ENCODE measurements around the gene IL1R1.

Gene IL1R1

GRCh38 chr2:102208774-102209173 lies 66.2 kb downstream of the IL1R1 start:
- Histone ChIP-seq H3K9ac (ENCODE audit: low read depth, low read length, poor library complexity) (no peak overlapping the region), H3K79me1 (ENCODE audit: low read depth, low read length) (no peaks in the 10 kb centered on the region), H3K23ac (ENCODE audit: low read depth, low read length, poor library complexity) (no peak overlapping the region), H2AFZ (ENCODE audit: low read length) (no peak overlapping the region), H3K36me3 (replicated peaks in 1 of 2; ENCODE audit: control insufficient read depth in 2 of 2, insufficient read depth in 2 of 2, low read length in 2 of 2) (no peaks in the 10 kb centered on the region), H3K9me3 (replicated peaks in 1 of 2; ENCODE audit: control insufficient read depth in 2 of 2, insufficient read depth in 1 of 2, low read depth in 1 of 2, low read length in 2 of 2) (no peaks in the 10 kb centered on the region), H2BK12ac (ENCODE audit: low read length) (no peak overlapping the region), H2AK5ac (ENCODE audit: low read depth, low read length) (no peak overlapping the region), H3K4me3 (ENCODE audit: low read length in 2 of 2) (no peak overlapping the region), H4K91ac (ENCODE audit: low read depth, low read length, poor library complexity) (no peak overlapping the region), H3K27me3 (ENCODE audit: control insufficient read depth in 3 of 3, insufficient read depth in 3 of 3, low read depth in 1 of 3, low read length in 3 of 3) (no peaks in the 10 kb centered on the region), H2BK5ac (ENCODE audit: low read length) (no peak overlapping the region), H3K4me2 (ENCODE audit: insufficient read depth, low read length, poor library complexity, severe bottlenecking) (no peak overlapping the region), H4K8ac (ENCODE audit: low read depth, low read length) (no peak overlapping the region), H3K4ac (ENCODE audit: low read length) (no peak overlapping the region), H3K18ac (ENCODE audit: low read length) (no peak overlapping the region), H2BK120ac (ENCODE audit: low read depth, low read length) (no peak overlapping the region), H3K14ac (ENCODE audit: low read length) (no peak overlapping the region), H3K4me1 (ENCODE audit: control insufficient read depth in 2 of 2, insufficient read depth in 1 of 2, low read depth in 1 of 2, low read length in 2 of 2) (no peaks in the 10 kb centered on the region), H3K27ac (replicated peaks; ENCODE audit: low read length) (no peak overlapping the region), H2BK15ac (ENCODE audit: low read length) (no peak overlapping the region)
- no peak for DNase-seq (ENCODE audit: low spot score)

GRCh38 chr2:102209474-102209873 lies 66.9 kb downstream of the IL1R1 start:
- Histone ChIP-seq H3K4me1 (ENCODE audit: control insufficient read depth in 2 of 2, insufficient read depth in 1 of 2, low read depth in 1 of 2, low read length in 2 of 2) (no peaks in the 10 kb centered on the region), H3K4me2 (ENCODE audit: insufficient read depth, low read length, poor library complexity, severe bottlenecking) (no peak overlapping the region), H2AFZ (ENCODE audit: low read length) (no peak overlapping the region), H3K9me3 (replicated peaks in 1 of 2; ENCODE audit: control insufficient read depth in 2 of 2, insufficient read depth in 1 of 2, low read depth in 1 of 2, low read length in 2 of 2) (no peaks in the 10 kb centered on the region), H3K4me3 (ENCODE audit: low read length in 2 of 2) (no peak overlapping the region), H3K27ac (replicated peaks; ENCODE audit: low read length) (no peak overlapping the region), H2BK15ac (ENCODE audit: low read length) (no peak overlapping the region), H4K91ac (ENCODE audit: low read depth, low read length, poor library complexity) (no peak overlapping the region), H3K27me3 (ENCODE audit: control insufficient read depth in 3 of 3, insufficient read depth in 3 of 3, low read depth in 1 of 3, low read length in 3 of 3) (no peaks in the 10 kb centered on the region), H2BK120ac (ENCODE audit: low read depth, low read length) (no peak overlapping the region), H3K79me1 (ENCODE audit: low read depth, low read length) (no peaks in the 10 kb centered on the region), H3K23ac (ENCODE audit: low read depth, low read length, poor library complexity) (no peak overlapping the region), H2BK12ac (ENCODE audit: low read length) (no peak overlapping the region), H3K18ac (ENCODE audit: low read length) (no peak overlapping the region), H4K8ac (ENCODE audit: low read depth, low read length) (no peak overlapping the region), H2AK5ac (ENCODE audit: low read depth, low read length) (no peak overlapping the region), H3K9ac (ENCODE audit: low read depth, low read length, poor library complexity) (no peak overlapping the region), H3K36me3 (replicated peaks in 1 of 2; ENCODE audit: control insufficient read depth in 2 of 2, insufficient read depth in 2 of 2, low read length in 2 of 2) (no peaks in the 10 kb centered on the region), H2BK5ac (ENCODE audit: low read length) (no peak overlapping the region), H3K4ac (ENCODE audit: low read length) (no peak overlapping the region), H3K14ac (ENCODE audit: low read length) (no peak overlapping the region)
- no peak for DNase-seq (ENCODE audit: low spot score)
- no CpG with 5 or more reads among the region's 1 CpG for WGBS, 2 donors (ENCODE audit: extremely low coverage in 2 of 2, insufficient read length in 2 of 2, insufficient replicate concordance in 1 of 2)

- Histone ChIP-seq H3K4me2 (ENCODE audit: insufficient read depth, low read length, poor library complexity, severe bottlenecking) (no peak overlapping the region), H3K4ac (ENCODE audit: low read length) (no peak overlapping the region), H2BK5ac (ENCODE audit: low read length) (no peak overlapping the region), H3K9ac (ENCODE audit: low read depth, low read length, poor library complexity) (no peak overlapping the region), H2BK15ac (ENCODE audit: low read length) (no peak overlapping the region), H2AK5ac (ENCODE audit: low read depth, low read length) (no peak overlapping the region), H3K36me3 (replicated peaks in 1 of 2; ENCODE audit: control insufficient read depth in 2 of 2, insufficient read depth in 2 of 2, low read length in 2 of 2) (no peaks in the 10 kb centered on the region), H3K79me1 (ENCODE audit: low read depth, low read length) (no peaks in the 10 kb centered on the region), H2BK12ac (ENCODE audit: low read length) (no peak overlapping the region), H3K14ac (ENCODE audit: low read length) (no peak overlapping the region), H3K4me1 (ENCODE audit: control insufficient read depth in 2 of 2, insufficient read depth in 1 of 2, low read depth in 1 of 2, low read length in 2 of 2) (no peaks in the 10 kb centered on the region), H4K91ac (ENCODE audit: low read depth, low read length, poor library complexity) (no peak overlapping the region), H3K23ac (ENCODE audit: low read depth, low read length, poor library complexity) (no peak overlapping the region), H3K4me3 (ENCODE audit: low read length in 2 of 2) (no peak overlapping the region), H3K9me3 (replicated peaks in 1 of 2; ENCODE audit: control insufficient read depth in 2 of 2, insufficient read depth in 1 of 2, low read depth in 1 of 2, low read length in 2 of 2) (peaks cover 0 to 4% of the 10 kb centered on the region in 2 donors), H3K27ac (replicated peaks; ENCODE audit: low read length) (no peak overlapping the region), H4K8ac (ENCODE audit: low read depth, low read length) (no peak overlapping the region), H3K18ac (ENCODE audit: low read length) (no peak overlapping the region), H2BK120ac (ENCODE audit: low read depth, low read length) (no peak overlapping the region), H2AFZ (ENCODE audit: low read length) (no peak overlapping the region), H3K27me3 (ENCODE audit: control insufficient read depth in 3 of 3, insufficient read depth in 3 of 3, low read depth in 1 of 3, low read length in 3 of 3) (no peaks in the 10 kb centered on the region)
- no peak for DNase-seq (ENCODE audit: low spot score)
These were observed 74.5 kb downstream of the IL1R1 start for GRCh38 chr2:102217032-102217431.

GRCh38 chr2:102224824-102225739 lies 82.5 kb downstream of the IL1R1 start:
- H3K9me3 ChIP-seq (replicated peaks in 1 of 2; ENCODE audit: control insufficient read depth in 2 of 2, insufficient read depth in 1 of 2, low read depth in 1 of 2, low read length in 2 of 2) = no peaks in the 10 kb centered on the region
- no peak overlapping the region for H2AFZ ChIP-seq (ENCODE audit: low read length)
- H2BK5ac ChIP-seq (ENCODE audit: low read length) = no peak overlapping the region
- no peak overlapping the region for H3K14ac ChIP-seq (ENCODE audit: low read length)
- no peak overlapping the region for H4K91ac ChIP-seq (ENCODE audit: low read depth, low read length, poor library complexity)
- H2BK120ac ChIP-seq (ENCODE audit: low read depth, low read length) = no peak overlapping the region
- H3K4me3 ChIP-seq (ENCODE audit: low read length in 2 of 2) = no peak overlapping the region
- H3K4ac ChIP-seq (ENCODE audit: low read length) = no peak overlapping the region
- WGBS, 2 donors (ENCODE audit: extremely low coverage in 2 of 2, insufficient read length in 2 of 2, insufficient replicate concordance in 1 of 2) = no CpG with 5 or more reads among the region's 8 CpGs
- no peak overlapping the region for H3K4me2 ChIP-seq (ENCODE audit: insufficient read depth, low read length, poor library complexity, severe bottlenecking)
- H3K18ac ChIP-seq (ENCODE audit: low read length) = no peak overlapping the region
- no peak overlapping the region for H4K8ac ChIP-seq (ENCODE audit: low read depth, low read length)
- peaks cover 2 to 7% of the 10 kb centered on the region in 2 donors for H3K4me1 ChIP-seq (ENCODE audit: control insufficient read depth in 2 of 2, insufficient read depth in 1 of 2, low read depth in 1 of 2, low read length in 2 of 2)
- no peak overlapping the region for H3K27ac ChIP-seq (replicated peaks; ENCODE audit: low read length)
- no peak overlapping the region for H2AK5ac ChIP-seq (ENCODE audit: low read depth, low read length)
- no peak overlapping the region for H3K23ac ChIP-seq (ENCODE audit: low read depth, low read length, poor library complexity)
- DNase-seq (ENCODE audit: low spot score) = no peak
- no peaks in the 10 kb centered on the region for H3K27me3 ChIP-seq (ENCODE audit: control insufficient read depth in 3 of 3, insufficient read depth in 3 of 3, low read depth in 1 of 3, low read length in 3 of 3)
- H2BK15ac ChIP-seq (ENCODE audit: low read length) = no peak overlapping the region
- H3K9ac ChIP-seq (ENCODE audit: low read depth, low read length, poor library complexity) = no peak overlapping the region
- no peak overlapping the region for H2BK12ac ChIP-seq (ENCODE audit: low read length)
- H3K79me1 ChIP-seq (ENCODE audit: low read depth, low read length) = no peaks in the 10 kb centered on the region
- H3K36me3 ChIP-seq (replicated peaks in 1 of 2; ENCODE audit: control insufficient read depth in 2 of 2, insufficient read depth in 2 of 2, low read length in 2 of 2) = no peaks in the 10 kb centered on the region
